Ecto neural progenitor cell (in vitro differentiated cells): ENCODE results near the gene SPAG6.
"Not testable (repeated sequence)": the region's sequence is repeated elsewhere in the genome, so short reads cannot be mapped to it uniquely, and the experiment has no call there.

Experiments used
- DNase-seq: peaks from one replicate; pipeline ENCODE4 v3.0.0-alpha.2; 2018; ENCODE audit warnings: low spot score

SPAG6 gene

DNA sequence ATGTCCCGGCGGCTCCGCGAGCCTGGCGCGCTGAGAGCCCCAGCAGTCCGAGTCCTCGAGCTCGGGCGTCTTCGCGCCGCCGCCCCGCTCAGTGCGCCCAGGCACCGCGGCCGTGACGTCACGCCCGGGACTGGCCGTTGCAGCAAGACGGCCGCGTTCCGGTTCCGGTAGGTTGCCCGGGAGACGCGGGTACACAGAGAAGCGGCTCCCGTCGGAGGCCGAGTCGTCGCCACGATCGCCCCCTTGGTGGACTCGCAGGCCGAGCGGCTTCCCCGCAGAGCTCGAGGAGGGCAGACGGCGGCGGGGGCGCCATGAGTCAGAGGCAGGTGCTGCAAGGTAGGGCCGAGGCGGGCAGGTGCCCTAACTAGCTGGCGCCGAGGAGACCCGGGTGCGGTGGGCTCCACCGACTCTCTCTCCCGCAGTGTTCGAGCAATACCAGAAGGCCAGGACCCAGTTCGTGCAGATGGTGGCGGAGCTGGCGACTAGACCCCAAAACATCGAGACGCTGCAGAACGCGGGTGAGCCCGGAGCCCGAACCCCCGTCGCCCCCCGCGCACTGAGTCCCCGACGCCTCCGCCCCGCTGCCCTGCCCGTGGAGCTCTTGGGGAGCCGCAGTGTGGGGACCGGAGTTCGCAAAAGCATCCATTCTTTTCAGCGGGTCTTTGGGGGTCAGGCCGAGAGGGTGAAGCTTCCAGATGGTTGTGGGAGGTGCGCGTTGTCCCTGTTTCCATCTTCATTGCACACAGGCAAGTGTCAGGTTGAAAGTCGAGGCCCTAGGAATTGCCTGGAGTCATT is at the start of gene SPAG6:
TSS of gene SPAG6 (plus strand) at position 196 of the 795 bp plus-strand sequence. CDS start at position 312, 116 bp downstream.
- peak; percentile 85 for DNase-seq

DNA sequence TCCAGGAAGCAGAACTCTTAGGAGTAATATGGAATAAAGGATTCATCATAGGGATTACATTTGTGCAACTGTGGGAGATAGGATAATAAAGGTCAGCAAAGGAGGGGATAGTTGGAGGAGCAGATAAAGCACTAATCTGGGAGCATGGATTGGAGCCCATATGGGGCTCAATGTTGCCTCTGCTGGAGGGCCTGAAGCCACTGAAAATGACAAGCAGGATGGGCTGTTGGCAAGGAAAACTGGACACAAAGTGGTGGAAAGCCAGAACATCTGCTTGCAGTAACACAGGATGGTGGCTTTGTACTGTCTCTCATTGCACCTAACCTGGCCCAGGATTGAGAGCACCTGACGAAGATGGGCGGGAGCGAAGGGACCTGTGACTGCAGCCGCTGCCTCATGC is 44.1 kb upstream of the SPAG6 start:
- no peak for DNase-seq

DNA sequence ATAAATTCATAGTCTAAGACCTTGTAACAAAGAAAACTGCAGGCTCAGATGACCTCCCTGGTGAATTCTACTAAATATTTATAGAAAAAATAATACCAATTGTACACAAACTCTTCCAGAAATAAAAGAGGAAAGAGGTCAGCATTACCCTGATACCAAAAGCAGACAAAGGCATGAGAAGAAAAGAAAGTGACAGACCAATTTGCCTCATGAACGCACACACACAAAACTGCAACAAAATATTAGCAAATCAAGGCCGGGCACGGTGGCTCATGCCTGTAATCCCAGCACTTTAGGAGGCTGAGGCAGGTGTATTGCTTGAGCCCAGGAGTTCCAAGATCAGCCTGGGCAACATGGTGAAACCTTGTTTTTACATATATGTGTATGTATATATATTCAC is 41.8 kb upstream of the SPAG6 start:
- DNase-seq, result no peak

DNA sequence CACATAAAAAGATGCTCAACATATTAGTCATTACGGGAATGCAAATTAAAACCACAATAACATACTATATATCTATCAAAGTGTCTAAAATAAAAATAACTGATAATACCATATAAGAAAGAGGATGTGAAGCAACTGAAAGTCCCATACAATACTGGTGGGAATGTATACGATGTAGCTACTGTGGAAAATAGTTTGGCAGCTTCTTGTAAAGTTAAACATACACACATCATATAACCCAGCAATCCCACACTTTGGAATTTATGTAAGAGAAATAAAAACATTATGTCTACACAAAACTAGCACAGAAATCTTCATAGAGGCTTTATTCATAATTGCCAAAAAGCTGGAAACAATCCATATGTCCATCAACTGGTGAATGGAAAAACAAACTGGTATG is 39.6 kb upstream of the SPAG6 start:
- no peak for DNase-seq

DNA sequence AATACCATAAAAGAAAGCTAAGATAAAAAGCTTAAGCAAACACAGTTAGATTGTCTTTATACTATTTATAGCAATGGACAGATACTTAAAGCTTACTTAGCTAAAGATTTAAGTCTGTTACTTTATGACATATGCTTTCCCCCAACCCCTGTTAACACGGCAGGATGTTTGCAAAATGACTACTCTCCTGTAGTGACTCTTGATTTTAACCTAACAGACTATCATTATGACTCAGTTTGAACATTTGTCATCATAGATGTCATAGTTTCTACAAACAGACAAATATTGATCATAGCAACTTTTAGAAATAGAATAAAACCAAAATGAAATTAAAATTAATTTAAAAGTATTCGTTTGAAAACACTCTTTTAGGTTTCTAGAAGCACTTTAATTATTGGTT is 36.9 kb upstream of the SPAG6 start:
- DNase-seq, result no peak

- no peak for DNase-seq
These were observed 35.9 kb upstream of the SPAG6 start for GRCh38 chr10:22309180-22310000.

GRCh38 chr10:22310012-22310411 is 35.3 kb upstream of the SPAG6 start:
- DNase-seq, result not testable (repeated sequence)

GRCh38 chr10:22310928-22311327 is 34.4 kb upstream of the SPAG6 start:
- DNase-seq, result no peak

DNA sequence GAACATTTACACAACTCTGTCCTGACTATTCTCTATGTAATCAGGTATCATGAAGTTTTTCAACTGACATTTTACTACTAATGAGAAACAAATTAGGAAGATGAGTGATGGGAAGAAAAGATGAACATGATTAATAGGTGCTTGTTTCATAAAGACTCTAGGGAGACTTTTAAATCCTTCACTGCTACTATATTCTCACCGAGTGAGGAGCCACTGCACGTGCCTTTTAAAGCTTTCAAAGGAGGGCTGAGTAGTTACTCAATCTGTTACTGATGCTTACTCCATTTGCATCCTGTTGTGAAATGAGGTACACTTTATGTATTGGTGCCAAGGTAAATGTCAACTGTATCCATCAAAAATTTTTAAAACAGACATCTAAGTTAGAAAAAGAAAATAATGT is 30.4 kb upstream of the SPAG6 start:
- no peak for DNase-seq

DNA sequence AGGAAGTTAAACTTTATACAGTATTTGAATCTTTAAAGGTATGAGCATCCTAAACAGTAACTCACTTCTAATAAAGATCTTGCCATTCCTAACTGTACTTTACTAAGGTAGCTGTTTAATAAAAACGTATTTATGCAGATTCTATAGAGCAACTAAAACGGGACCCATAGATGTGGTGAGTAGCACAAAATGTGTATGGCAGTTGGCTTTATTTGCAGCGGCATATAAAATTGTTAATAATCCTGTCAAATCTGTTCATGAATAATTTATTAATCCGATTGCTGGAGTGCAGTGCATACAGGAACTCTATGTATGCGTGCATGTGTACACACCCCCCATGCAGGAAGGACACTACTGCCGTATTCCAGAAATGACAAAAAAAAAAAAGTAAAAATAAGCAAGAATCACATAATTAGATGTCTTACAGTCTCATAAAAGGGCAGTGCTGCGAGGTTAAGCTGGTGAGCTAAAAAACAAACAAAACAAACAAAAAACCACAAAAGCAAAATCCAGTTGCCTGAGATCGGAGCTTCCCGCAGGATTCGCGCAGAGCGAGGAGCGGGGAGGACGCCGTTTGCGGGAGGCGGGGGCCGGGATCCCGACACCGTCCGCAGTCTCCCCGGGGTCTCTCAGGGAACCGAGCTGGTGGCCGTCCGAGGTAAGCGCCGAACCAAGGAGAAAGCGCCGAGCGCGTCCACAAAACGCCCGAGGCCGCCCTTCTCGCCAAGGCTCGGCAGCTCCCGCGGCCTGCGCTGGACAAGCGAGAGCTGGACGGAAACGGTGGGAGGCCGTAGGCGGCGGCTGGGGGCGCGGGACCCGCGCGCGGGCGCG is 29.6 kb upstream of the SPAG6 start:
- no peak for DNase-seq

DNA sequence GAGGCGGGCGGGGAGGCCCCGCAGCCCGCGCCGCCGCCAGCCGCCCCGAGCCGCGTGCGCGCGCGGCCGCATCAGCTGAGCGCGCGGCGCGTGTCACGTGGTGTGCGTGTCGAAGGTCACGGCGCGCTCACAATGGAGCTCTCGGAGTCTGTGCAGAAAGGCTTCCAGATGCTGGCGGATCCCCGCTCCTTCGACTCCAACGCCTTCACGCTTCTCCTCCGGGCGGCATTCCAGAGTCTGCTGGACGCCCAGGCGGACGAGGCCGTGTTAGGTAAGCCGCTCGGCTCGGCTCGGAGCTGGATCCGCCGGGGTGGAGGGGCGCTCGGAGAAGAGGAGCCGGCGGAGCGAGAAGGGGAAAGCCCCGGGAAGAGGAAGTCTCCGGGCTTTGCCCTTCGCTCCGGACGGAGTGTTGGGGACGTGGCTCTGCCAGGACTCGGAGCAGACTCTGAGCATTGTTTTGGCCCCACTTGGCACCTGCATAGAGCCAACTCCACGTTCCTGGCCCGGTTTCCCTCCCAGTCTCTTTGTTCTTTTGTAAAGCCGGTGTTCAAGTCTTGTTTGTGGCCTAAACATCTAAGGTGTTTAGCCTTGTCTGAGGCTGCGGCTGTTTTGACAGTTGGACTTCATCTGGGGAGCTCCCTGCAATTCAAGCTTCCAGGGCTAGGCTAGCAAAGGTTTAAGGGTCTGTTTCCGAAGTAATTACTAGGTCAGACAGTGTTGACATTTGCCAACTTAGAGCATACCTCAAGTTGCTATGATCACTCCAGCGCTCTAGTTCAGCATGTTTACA is 28.8 kb upstream of the SPAG6 start, which contains the start of gene COMMD3:
TSS of gene COMMD3 (plus strand) at position 103 of the 790 bp plus-strand sequence. CDS start at position 133, 30 bp downstream.
- peak; percentile 92 for DNase-seq

DNA sequence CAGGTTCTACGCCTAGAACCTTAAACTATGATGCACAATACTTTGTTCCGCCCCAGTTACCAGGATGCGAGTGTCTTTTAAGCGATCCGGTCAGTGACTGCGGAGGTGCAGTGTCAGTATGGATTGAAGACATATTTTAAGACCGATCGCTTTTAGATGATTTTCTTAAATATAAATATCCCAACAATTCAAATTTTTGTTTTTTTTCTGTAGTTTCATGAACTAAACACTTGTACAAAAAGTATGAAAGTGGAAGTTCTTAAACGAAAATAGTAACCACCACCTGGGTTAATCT is 28.3 kb upstream of the SPAG6 start:
- no peak for DNase-seq

DNA sequence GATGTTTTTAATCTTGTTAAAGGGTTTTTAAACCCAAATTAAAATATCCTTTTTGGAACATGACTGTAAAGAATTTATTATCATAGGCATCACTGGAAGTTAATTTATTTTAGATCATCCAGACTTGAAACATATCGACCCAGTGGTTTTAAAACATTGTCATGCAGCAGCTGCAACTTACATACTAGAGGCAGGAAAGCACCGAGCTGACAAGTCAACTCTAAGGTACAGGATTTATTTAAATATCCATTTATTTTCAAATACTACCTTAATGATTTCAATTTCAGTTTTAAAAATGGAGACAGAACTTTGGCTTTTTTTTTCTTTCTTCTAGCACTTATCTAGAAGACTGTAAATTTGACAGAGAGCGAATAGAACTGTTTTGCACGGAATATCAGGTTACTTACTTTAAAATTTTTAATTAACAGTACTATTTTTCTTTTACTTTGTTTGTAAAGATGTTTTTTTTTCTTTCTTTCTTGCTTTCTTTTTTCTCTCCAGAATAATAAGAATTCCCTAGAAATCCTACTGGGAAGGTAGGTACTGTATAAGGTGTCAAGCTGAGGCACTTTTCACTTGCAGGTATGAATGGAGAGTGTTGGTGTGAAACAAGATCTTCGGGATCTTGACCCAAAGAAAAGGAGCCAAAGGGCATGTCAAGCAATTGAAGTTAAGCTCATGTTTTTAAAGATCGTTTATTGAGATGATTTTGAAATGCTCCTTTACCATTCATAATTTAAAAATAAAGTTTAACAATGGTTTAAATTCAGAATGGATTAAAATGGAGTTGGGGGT is 27.3 kb upstream of the SPAG6 start:
- no peak for DNase-seq

DNA sequence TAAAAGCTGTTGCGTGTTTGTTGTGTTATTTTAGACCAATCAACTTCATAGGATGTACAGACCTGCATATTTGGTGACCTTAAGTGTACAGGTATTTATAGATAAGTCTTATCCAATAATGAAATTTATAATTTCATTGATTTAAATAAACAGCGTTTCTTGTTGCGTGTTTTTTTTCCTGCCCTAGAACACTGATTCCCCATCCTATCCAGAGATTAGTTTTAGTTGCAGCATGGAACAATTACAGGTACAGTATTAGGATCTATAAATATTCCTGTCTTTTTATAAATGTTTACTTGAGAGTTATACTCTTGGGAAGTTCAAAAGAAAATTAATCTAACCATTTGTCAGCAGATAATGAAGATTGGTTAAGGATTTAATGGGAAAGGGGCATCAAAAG is 26.5 kb upstream of the SPAG6 start:
- no peak for DNase-seq

DNA sequence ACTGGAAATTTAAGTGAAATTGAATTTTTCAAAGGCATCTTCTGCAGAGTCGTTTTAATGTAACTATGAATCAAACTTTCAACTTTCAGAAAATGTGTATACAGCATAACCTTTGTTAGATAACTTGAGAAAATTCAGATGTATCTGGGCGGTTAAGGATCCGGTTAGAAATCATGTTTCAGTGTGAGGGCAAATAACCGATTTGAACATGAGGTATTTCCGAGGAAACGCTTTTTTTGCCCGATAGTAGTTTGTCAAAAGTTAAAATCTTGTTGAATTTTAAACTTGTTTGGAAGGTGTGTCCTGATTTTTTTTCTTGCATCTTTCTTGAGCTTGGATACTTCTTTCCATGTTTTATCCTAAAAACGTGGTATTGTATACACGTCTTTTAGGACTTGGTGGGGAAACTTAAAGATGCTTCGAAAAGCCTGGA is 25.7 kb upstream of the SPAG6 start:
- no peak for DNase-seq

- no peak for DNase-seq
These were observed 25.2 kb upstream of the SPAG6 start for GRCh38 chr10:22319980-22320558.

GRCh38 chr10:22320591-22321155 is 24.6 kb upstream of the SPAG6 start, which contains the start of gene BMI1:
Gene BMI1, plus strand, starts transcription at chr10:22321099. Its CDS starts 5,351 bp downstream, at chr10:22326450.
- peak; percentile 92 for DNase-seq

- DNase-seq, result peak; percentile 86
These were observed 24.0 kb upstream of the SPAG6 start for GRCh38 chr10:22321156-22321923.
